GM18868 (cell line): ENCODE results near the gene CDHR3.

ENCODE experiments used
- ATAC-seq: cut with Tn5 transposase; IDR thresholded peaks from one replicate; pipeline ENCODE4 v1.9.1; 2021; ENCODE audit warnings: mild to moderate bottlenecking, moderate library complexity; ENCODE audit not compliant: unreplicated experiment

Gene CDHR3, protein sequence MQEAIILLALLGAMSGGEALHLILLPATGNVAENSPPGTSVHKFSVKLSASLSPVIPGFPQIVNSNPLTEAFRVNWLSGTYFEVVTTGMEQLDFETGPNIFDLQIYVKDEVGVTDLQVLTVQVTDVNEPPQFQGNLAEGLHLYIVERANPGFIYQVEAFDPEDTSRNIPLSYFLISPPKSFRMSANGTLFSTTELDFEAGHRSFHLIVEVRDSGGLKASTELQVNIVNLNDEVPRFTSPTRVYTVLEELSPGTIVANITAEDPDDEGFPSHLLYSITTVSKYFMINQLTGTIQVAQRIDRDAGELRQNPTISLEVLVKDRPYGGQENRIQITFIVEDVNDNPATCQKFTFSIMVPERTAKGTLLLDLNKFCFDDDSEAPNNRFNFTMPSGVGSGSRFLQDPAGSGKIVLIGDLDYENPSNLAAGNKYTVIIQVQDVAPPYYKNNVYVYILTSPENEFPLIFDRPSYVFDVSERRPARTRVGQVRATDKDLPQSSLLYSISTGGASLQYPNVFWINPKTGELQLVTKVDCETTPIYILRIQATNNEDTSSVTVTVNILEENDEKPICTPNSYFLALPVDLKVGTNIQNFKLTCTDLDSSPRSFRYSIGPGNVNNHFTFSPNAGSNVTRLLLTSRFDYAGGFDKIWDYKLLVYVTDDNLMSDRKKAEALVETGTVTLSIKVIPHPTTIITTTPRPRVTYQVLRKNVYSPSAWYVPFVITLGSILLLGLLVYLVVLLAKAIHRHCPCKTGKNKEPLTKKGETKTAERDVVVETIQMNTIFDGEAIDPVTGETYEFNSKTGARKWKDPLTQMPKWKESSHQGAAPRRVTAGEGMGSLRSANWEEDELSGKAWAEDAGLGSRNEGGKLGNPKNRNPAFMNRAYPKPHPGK

GRCh38 chr7:105963038-105963667 is at the start of gene CDHR3:
Gene CDHR3 (plus strand): TSS chr7:105963264. CDS start chr7:105963319, 55 bp downstream.
- no peak for ATAC-seq

DNA sequence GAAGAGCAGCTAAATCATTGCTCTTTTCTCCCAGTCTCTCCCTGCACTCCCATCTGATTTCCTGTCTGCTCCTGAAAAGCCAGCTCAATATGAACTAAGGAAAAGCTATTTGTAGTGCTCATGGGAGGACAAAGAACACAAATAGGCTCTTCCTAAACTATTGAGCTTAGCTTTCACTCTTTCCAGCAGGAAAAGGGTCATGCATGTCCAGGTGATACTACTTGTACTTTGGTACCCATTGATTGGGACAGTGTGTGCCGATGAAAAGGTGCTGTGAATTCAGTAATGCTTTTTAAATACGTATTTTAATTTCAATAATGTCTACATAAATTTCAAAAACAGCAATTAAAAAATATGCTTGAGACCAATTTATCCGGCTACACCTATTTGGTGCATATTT is 49.1 kb upstream of the CDHR3 start:
- no peak for ATAC-seq

- ATAC-seq, result no peak
These were observed 46.5 kb upstream of the CDHR3 start for GRCh38 chr7:105916603-105917002.

- no peak for ATAC-seq
These were observed 45.4 kb upstream of the CDHR3 start for GRCh38 chr7:105917659-105918058.

DNA sequence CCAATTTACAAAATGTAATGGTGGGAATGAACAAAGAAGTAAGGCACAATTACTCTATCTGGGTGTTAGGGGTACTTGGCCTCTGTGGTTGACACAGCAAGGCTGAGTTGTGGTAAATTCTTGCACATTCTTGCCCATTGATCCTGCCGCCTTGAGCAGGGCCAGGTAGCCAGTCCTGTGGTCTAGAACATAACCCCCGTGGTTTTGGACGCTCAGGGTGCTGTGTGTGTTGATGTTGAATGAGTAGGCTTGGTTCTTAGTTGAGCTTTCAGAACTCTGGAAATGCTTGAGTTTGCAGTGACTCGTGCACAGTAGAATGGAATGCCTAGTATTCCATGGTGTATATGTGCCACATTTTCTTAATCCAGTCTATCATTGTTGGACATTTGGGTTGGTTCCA is 42.3 kb upstream of the CDHR3 start:
- no peak for ATAC-seq

DNA sequence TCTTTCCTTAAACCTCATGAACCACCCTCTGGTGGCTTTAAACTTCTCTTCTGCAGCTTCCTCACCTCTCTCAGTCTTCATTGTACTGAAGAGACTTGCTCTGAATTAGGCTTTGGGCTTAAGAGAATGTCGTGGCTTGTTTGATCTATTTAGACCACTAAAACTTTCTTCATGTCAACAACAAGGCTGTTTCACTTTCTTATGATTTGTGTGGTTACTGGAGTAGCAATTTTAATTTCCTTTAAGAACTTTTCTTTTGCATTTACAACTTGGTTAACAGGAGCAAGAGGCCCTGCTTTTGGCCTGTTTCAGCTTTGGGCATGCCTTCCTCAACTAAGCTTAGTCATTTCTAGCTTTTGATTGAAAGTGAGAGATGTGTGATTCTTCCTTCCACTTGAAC is 38.1 kb upstream of the CDHR3 start:
- peak; percentile 57 for ATAC-seq

- ATAC-seq, result no peak
These were observed 36.9 kb upstream of the CDHR3 start for GRCh38 chr7:105926131-105926530.

DNA sequence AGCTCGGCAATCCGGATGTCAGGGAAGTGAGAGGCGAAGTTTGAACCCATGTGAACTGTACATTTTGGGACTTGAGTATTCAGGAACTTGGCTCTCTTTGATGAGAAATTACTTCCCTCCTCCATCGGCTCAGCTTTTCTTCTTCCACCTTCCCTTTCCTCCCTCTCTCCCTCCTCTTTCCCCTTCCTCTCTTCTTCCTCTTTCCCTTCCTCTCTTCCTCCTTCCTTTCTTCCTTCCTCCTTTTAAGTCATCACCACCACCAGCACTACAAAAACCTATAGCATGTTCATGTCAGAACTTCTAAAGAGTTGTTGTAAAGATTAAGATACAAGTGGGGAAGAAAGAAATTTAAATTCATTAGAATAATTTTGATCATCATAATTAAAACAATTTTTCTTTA is 31.9 kb upstream of the CDHR3 start:
- ATAC-seq, result no peak

DNA sequence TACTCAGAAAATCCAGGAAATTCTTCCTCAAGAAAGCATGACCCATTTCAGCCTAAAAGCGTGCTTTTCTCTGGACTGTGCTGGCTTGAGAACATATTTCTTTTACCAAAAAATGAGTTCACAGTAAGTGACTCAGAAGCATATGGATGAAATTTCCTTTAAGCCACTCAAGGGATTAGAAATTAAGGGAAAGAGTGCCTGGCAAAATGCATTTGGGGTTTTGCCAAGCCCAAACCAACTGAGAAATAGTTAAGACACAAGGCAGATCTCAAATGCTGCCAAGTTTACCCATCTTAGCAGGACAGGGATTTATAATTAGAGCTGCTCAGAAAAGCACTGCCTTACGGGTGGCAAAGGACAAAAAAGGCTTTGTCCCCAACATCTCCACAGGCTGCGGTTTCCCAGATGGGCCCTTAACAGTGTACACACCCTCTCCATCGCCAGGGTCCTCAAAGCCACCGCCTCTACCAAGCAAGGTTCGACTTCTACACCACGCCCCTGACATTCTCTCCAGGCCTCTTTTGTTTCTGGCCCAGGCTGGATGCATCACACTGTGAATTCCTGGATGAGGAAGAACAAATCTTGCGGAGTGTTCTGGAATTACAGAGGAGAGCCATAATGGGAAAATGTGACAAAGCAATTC is 30.1 kb upstream of the CDHR3 start:
- no peak for ATAC-seq

GRCh38 chr7:105934572-105935185 is 28.4 kb upstream of the CDHR3 start:
- ATAC-seq, result no peak

GRCh38 chr7:105935250-105935649 is 27.8 kb upstream of the CDHR3 start:
- ATAC-seq, result no peak

- no peak for ATAC-seq
These were observed 25.7 kb upstream of the CDHR3 start for GRCh38 chr7:105937411-105937810.

- ATAC-seq, result no peak
These were observed 23.0 kb upstream of the CDHR3 start for GRCh38 chr7:105940109-105940508.

DNA sequence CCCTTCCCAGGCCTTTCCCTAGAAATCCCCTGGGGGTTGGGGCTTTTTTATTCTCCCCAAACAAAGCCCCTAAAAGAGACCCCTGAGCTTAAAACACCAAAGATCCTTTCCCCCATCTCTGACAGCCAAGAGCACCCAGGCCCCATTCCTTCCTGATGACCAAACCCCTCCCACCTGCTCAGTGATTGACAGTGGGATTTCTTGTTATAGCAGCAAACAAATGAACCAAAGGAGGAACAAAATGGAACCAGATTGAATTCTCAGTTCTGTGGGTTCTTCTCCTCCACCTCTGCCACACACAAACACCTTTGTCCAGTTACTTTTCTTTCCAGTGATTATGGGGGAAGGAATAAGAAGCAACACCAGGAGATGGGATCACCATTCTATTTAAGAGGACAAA is 21.5 kb upstream of the CDHR3 start:
- no peak for ATAC-seq

GRCh38 chr7:105943486-105943885 is 19.6 kb upstream of the CDHR3 start:
- no peak for ATAC-seq

GRCh38 chr7:105945848-105946247 is 17.2 kb upstream of the CDHR3 start:
- ATAC-seq, result no peak

- no peak for ATAC-seq
These were observed 11.5 kb upstream of the CDHR3 start for GRCh38 chr7:105951597-105951996.

GRCh38 chr7:105952917-105953595 is 10.0 kb upstream of the CDHR3 start:
- ATAC-seq, result no peak

- no peak for ATAC-seq
These were observed 8.4 kb upstream of the CDHR3 start for GRCh38 chr7:105954711-105955110.
